SIG-M5 (cell line): ENCODE measurements around the gene TERT.
"Not testable (repeated sequence)": the region's sequence is repeated elsewhere in the genome, so short reads cannot be mapped to it uniquely, and the experiment has no call there.

Experiments
- DNase-seq: peaks from one replicate; lab custom pipeline; 2025; lab: John Stamatoyannopoulos, UW

TERT gene

DNA sequence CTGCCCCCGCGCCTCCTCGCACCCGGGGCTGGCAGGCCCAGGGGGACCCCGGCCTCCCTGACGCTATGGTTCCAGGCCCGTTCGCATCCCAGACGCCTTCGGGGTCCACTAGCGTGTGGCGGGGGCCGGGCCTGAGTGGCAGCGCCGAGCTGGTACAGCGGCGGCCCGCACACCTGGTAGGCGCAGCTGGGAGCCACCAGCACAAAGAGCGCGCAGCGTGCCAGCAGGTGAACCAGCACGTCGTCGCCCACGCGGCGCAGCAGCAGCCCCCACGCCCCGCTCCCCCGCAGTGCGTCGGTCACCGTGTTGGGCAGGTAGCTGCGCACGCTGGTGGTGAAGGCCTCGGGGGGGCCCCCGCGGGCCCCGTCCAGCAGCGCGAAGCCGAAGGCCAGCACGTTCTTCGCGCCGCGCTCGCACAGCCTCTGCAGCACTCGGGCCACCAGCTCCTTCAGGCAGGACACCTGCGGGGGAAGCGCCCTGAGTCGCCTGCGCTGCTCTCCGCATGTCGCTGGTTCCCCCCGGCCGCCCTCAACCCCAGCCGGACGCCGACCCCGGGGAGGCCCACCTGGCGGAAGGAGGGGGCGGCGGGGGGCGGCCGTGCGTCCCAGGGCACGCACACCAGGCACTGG, 548 bp downstream of the TERT start:
- no peak for DNase-seq

DNA sequence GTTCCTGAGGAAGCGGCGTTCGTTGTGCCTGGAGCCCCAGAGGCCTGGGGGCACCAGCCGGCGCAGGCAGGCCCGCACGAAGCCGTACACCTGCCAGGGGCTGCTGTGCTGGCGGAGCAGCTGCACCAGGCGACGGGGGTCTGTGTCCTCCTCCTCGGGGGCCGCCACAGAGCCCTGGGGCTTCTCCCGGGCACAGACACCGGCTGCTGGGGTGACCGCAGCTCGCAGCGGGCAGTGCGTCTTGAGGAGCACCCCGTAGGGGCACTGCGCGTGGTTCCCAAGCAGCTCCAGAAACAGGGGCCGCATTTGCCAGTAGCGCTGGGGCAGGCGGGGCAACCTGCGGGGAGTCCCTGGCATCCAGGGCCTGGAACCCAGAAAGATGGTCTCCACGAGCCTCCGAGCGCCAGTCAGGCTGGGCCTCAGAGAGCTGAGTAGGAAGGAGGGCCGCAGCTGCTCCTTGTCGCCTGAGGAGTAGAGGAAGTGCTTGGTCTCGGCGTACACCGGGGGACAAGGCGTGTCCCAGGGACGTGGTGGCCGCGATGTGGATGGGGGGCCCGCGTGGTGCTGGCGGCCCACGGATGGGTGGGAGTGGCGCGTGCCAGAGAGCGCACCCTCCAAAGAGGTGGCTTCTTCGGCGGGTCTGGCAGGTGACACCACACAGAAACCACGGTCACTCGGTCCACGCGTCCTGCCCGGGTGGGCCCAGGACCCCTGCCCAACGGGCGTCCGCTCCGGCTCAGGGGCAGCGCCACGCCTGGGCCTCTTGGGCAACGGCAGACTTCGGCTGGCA, 1.3 kb downstream of the TERT start:
- DNase-seq: no peak

DNA sequence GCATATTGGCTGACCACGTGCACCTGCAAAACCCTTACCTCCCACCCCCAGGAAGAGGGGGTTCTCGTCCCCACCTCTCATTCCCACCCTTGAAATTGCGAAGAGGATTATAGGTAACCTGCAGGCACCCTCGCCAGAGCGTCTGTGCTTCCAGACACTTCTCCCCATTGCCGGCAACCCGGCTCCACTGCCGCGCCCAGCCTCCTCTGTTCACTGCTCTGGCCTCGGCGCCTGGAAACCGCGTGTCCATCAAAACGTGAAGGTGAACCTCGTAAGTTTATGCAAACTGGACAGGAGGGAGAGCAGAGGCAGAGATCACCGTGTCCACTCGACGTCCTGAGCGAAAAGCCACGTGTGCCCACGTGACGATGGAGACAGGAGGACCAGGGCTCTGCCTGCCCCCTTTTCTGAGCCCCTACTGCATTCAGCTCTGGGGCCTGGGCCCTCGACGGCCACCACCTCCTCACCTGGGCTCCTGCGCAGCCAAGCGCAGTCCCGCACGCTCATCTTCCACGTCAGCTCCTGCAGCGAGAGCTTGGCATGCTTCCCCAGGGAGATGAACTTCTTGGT, 1.9 kb downstream of the TERT start:
- no peak for DNase-seq

DNA sequence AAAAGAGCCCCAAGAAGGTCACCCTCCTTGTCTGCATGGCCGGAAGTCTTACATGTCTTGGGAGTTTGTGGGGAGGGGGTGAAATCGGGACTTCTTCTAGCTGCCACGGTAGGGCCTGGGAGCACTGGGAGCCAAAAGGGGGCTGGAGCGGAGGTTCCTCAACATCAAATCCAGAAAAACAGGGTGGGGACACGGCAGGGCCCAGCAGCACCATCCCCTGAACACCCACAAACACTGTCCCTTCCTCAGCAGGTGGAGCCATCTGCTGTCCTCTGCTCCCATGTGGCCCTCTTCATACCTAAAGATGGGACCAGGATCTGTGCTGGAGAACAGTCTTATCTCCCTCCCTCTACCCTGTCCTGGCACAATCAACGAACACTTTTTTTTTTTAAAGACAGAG, 2.7 kb downstream of the TERT start:
- DNase-seq: no peak

DNA sequence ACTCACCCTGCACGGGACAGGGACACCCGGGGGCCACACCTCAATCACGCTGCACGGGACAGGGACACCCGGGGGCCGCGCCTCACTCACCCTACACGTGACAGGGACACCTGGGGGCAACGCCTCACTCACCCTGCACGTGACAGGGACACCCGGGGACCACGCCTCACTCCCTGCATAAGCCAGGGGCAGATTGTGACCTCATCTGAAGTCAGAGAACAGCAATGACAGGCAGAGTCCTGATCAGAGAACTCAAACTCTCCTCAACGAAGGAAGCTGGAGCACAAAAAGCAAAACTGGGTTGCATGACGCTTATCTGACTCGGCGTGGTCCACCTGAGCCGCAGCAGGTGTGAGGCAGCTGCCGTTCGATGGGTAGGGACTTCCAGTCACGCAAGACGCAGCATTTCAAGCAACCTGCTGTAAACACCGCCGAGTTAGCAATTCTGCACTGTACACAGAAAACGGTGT, 3.2 kb downstream of the TERT start:
- no peak for DNase-seq

DNA sequence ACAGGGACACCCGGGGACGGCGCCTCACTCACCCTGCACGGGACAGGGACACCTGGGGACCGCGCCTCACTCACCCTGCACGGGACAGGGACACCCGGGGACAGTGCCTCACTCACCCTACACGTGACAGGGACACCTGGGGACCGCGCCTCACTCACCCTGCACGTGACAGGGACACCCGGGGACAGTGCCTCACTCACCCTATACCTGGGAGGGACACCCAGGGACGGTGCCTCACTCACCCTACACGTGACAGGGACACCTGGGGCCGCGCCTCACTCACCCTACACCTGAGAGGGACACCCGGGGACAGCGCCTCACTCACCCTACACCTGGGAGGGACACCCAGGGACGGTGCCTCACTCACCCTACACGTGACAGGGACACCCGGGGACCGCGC, 3.9 kb downstream of the TERT start:
- DNase-seq: not testable (repeated sequence)

DNA sequence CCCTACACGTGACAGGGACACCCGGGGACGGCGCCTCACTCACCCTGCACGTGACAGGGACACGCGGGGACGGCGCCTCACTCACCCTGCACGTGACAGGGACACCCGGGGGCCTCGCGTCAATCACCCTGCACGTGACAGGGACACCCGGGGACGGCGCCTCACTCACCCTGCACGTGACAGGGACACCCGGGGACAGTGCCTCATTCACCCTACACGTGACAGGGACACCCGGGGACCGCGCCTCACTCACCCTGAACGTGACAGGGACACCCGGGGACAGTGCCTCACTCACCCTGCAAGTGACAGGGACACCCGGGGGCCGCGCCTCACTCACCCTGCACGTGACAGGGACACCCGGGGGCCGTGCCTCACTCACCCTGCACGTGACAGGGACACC, 5.3 kb downstream of the TERT start:
- DNase-seq: not testable (repeated sequence)

DNA sequence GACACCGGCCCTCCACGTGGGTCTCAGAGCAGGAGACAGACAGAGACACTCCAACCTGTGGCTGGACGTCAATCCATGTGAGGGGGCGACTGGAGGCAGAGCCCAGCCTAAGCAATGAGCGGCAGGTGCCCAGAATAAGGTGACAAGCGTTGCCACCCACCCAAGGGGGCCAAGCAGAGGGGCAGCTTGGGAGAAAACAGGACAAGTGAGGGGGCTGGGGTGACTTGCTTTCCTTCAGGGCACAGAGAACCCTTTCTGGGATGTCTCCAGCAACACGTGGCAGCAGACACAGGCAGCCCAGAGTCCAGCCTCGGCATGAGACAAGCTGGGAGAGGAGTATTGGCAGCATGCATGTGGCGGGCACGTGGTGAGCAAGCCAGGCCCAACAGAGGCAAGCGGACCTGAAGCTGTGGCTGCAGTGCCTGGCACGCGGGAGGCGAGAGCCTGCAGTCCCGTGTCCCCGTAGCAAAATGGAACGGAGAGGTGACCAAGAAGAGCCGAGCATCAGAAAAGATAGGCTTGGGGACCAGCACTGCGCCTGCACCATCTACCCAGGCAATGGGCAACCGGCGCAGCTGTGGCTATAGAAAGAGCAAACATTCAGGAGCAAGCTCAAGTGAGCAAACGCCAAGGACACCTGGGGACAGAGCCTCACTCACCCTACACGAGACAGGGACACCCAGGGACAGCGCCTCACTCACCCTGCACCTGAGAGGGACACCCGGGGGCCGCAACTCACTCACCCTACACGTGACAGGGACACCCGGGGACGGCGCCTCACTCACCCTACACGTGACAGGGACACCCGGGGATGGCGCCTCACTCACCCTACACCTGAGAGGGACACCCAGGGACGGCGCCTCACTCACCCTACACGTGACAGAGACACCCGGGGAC, 6.2 kb downstream of the TERT start:
- DNase-seq: no peak

DNA sequence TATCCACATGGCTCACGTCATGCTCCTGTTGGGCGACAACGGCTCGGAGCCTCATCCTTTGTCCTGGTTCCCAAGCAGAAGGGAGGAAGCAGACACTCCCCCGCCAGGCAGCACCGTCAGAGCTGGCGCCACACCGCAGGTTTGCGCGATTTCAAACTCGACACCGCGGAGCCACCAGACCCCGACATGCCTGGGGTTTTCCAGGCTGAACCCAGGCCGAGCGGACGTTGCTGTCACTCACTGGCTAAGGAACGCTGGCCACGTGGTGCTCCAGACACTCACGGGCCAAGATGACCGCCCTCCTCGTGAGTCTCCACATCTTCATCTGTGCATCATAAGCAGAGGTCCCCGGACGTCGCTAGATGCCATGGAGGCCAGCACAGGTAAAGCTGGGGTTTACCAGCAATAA, 9.0 kb downstream of the TERT start:
- no peak for DNase-seq

DNA sequence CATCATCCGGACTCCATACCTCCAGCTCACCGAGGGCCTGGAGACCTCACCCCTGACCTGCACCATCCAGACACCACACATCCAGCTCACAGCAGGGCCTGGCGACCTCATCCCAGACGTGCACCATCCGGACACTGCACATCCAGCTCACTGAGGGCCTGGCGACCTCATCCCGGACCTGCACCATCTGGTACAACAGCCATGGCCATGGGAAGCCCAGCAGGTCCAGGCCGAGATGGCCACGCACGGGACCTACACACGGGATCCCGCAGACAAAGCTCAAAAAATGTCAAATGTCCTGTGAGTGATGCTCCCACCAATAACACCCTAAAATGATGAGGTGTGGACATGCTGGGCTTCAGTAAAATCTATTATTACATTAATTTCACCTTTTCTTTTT, 9.7 kb downstream of the TERT start:
- DNase-seq: no peak

DNA sequence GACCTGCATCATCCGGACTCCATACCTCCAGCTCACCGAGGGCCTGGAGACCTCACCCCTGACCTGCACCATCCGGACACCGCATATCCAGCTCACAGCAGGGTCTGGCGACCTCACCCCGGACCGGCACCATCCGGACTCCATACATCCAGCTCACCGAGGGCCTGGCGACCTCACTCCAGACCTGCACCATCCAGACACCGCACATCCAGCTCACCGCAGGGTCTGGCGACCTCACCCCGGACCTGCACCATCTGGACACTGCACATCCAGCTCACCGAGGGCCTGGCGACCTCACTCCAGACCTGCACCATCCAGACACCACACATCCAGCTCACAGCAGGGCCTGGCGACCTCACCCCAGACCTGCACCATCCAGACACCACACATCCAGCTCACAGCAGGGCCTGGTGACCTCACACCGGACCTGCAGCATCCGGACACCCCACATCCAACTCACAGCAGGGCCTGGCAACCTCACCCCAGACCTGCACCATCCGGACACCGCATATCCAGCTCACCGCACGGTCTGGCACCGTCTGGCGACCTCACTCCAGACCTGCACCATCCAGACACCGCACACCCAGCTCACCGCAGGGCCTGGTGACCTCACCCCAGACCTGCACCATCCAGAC, 10.4 kb downstream of the TERT start:
- DNase-seq: not testable (repeated sequence)

DNA sequence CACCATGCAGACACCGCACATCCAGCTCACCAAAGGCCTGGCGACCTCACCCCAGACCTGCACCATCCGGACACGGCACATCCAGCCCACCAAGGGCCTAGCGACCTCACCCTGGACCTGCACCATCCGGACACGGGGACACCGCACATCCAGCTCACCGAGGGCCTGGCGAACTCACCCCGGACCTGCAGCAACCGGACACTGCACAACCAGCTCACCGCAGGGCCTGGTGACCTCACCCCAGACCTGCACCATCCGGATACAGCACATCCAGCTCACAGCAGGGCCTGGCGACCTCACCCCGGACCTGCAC, 11.2 kb downstream of the TERT start:
- DNase-seq: not testable (repeated sequence)

DNA sequence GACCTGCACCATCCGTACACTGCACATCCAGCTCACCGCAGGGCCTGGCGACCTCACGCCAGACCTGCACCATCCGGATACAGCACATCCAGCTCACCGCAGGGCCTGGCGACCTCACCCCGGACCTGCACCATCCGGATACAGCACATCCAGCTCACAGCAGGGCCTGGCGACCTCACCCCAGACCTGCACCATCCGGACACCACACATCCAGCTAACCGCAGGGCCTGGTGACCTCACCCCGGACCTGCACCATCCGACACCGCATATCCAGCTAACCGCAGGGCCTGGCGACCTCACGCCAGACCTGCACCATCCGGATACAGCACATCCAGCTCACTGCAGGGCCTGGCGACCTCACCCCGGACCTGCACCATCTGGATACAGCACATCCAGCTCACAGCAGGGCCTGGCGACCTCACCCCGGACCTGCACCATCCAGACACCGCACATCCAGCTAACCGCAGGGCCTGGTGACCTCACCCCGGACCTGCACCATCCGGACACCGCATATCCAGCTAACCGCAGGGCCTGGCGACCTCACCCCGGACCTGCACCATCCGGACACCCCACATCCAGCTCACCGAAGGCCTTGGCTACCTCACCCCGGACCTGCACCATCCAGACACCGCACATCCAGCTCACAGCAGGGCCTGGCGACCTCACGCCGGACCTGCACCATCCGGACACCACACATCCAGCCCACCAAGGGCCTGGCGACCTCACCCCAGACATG, 11.7 kb downstream of the TERT start:
- DNase-seq: not testable (repeated sequence)

DNA sequence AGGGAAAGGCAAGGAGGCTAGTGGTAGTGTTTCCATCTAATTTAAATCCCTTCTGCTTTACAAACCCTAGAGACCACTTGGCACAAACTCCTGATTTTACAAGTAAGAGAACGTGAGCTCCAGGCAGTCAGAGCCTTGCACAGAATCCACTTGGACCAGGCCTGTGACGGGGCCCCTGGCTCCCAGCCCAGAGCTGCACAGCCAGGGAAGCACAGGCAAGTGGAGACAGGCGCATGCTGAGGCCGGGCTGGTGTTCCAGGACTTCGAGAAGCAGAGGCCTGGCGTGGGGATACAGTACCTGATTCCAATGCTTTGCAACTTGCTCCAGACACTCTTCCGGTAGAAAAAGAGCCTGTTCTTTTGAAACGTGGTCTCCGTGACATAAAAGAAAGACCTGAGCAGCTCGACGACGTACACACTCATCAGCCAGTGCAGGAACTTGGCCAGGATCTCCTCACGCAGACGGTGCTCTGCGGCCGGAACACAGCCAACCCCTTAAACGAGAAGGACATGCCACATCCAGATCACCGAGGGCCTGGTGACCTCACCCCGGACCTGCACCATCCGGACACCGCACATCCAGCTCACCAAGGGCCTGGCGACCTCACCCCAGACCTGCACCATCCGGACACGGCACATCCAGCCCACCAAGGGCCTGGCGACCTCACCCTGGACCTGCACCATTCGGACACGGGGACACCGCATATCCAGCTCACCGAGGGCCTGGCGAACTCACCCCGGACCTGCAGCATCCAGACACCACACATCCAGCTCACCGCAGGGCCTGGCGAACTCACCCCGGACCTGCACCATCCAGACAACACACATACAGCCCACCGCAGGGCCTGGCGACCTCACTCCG, 12.5 kb downstream of the TERT start:
- no peak for DNase-seq

DNA sequence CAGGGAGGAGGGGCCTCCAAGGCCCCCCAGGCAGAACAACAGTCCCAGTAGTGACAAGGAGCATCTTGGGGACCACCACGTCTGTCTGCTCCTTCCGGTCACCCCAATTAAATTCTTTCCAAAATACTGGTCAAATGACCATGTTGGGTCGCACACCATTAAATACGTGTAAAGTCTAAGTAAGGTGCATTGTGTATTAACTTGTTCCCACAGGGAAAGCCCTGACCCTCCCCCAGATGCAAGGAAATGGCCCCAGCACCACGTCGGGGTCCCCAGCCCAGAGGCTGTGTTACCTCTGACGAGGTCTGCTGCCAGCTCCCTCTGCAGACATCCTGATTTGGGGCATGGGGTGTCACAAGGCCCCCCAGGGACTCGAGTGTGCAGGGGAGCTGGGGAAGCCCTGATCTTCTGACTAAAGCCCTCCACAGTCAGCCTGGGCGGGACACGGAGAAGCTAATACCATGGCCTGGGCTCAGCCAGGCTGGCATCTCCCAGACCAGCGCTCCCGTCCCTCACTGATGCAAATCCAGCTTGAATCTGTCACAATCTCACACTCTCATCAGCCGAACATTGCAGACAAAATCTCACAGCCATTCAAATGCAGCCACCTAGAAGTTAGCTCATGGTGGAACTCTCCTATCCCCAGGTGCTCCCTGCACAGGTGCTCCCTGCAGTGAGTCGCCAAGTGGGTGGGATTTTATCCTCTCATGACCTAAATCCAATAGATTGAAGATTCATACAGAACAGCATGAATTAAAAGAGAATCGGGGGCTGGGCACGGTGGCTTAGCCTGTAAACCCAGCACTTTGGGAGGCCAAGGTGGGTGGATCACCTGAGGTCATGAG, 13.6 kb downstream of the TERT start:
- DNase-seq: no peak

DNA sequence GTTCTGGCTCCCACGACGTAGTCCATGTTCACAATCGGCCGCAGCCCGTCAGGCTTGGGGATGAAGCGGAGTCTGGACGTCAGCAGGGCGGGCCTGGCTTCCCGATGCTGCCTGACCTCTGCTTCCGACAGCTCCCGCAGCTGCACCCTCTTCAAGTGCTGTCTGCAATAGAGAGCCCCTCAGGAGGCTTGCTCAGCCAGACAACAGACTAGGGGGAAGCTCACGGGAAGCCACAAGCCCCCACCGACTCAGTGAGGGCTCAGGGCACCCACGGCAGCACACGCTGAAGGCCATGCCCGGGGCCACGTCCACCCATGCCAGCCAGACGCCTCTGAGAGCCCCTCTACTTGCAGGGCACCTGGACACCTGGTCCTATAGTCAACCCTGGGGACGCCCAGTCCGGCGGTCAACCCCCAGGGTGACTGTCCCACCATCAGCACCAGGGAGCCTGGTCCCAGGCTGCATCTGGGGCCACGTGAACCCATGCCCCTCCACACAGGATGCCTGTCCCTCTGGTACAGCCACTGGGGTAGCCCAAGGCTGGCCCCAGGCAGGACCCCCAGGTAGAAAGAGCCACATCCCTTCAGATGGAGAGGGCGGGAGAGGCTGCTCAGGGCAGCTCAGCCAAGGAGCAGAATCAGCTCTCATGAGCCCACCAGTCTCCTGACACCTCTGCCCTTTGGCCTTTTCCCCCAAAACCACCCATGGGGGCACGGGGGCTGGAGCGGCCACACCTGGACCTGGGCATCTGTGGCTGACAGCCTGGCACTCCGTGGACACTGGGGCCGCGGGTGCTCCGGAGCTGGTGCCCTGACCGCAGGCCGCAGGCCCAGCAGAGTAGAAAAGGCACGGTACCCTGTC, 14.5 kb downstream of the TERT start:
- no peak for DNase-seq

DNA sequence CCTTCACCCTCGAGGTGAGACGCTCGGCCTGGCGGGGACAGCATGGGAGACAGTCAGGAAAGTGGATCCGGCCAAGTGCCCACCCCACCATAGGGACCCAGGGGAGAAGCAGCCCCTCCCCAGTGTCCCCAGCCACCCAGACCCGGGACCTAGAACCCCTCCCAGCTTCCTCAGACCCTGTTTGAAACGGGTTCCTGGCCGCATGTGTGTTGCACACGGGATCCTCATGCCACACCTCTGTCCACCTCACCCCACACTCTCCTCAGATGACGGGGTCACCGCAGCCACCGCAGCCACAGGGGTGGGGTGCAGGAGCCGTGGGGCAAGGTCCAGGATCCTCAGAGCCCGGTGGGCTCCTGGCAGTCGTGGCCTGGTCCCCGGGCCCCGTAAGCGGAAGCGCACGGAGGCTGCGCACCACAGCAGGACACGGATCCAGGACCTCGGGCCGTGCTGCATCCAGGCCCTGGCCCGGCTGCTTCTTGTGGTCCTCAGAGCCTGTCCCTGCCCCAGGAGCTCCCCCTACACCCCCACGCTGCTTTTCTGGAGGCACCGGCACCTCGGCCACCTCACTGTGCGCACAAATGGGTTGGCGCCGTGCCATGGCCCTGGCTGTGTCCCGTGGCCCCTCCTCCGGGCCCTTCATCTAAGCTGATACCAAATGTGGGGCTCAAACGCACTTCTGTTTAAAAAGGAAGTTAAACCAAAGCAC, 15.3 kb downstream of the TERT start:
- no peak for DNase-seq
